ENCODE data around the gene CHSY3. TPM values are rescaled to one million over a fixed set of nuclear protein-coding genes. Genes with fewer than 3 reads are reported as not detected.
A peak's percentile ranks its signal among the peaks of the same experiment; 100 is the strongest.

CHSY3 gene
- total RNA-seq, 1 experiment from 2014 or later, result not detected

DNA sequence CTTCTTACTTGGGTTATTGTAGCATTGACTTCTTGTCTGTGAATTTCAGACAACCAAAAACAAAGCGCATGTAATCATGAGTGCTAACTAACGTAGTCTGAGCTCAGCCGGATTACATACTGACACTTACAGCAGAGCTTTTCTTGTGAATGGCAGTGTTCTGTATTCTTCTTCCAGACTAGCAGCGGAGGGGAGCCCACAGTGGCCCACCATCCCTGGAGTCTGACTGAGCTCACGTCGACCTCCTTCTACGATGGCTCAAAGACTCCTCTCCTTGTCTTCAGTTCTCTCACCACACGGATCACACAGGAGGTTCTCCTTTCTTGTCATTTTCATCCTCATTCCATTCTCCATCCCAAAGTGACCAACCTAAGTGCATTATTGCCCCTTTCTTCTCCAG, 211.4 kb downstream of the CHSY3 start:
- in situ Hi-C loops (cut with HindIII; ENCODE audit: low pct_unique_long_range_greater_than_20kb, low sequenced_read_pairs), result no loop called here
- no peak for DNase-seq (ENCODE audit: low read depth)

DNA sequence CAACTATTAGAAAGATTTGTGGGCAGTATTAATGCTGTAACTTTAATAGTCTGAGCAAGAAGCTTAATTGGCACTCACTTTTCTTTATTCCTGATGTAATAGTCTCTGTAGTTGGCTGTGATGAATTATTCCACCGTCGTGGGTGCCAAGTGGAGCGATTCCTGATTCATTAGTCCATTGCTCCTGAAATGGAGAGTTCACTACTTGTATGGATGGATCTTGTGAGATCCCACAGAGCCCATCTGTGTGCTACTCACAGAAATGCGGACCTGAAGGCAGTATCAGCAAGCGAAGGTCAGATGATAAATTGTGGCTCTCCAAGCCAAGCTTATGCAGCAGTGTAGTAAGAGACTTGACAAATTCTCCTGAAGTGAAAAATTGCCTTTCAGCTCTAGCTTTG, 212.2 kb downstream of the CHSY3 start:
- in situ Hi-C loops (cut with HindIII; ENCODE audit: low pct_unique_long_range_greater_than_20kb, low sequenced_read_pairs), result no loop called here
- DNase-seq (ENCODE audit: low read depth), result no peak

DNA sequence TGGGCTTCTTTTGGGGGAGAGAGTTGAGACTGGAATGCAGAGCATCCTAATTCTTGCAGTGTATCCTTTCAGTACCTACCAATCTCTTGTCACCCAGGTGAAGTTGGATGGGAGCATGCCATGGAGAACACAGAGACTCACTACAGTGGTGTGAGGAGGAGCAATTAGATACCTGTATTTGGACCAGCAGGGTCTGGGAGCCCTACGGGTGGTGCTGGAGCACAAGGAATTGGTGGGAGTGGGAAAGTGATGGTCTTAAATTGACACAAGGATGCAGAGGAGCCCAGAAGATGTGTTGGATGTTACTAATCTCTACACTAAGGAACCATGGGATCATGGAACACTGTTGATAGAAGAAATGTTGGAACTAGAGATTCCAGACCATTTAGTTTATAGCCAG, 212.7 kb downstream of the CHSY3 start:
- in situ Hi-C loops (cut with HindIII; ENCODE audit: low pct_unique_long_range_greater_than_20kb, low sequenced_read_pairs), result no loop called here
- DNase-seq (ENCODE audit: low read depth), result no peak

DNA sequence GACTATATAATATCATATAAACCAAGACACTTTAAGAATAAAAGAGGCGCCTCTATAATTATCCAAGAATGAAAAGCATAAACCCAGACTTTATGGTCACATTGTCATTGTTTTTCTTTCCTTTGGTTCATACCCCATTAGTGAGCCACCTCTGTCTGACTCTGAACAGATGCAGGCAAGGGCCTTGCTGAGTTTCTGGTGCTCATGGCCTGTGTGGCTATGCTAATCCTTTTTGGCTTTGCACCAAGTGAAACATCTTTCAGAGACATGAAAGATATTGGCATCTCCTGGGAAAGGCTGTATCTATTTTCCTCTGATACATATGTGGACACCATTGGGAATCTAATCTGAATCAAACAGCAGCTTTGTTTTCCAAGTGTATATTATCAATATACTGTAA, 222.5 kb downstream of the CHSY3 start:
- no peak for DNase-seq (ENCODE audit: low read depth)
- in situ Hi-C loops (cut with HindIII; ENCODE audit: low pct_unique_long_range_greater_than_20kb, low sequenced_read_pairs), result no loop called here

DNA sequence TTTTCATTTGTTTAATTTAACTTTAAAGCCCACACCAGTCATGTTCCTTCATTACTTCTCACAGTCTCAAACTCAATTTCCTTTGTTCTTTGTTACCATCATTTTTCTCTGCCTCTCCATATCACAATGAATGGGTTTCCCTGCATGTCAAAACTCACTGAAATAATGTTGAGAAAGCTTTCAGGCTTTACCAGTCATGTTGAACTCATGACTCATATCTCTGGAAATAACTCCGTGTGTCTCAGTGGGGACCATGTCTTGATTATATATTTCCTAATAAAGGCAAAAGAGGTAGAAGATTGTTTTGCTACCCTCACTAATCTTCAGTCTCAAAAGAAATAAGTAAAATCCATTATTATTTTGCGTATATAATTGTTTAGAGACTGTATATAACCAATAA, 231.2 kb downstream of the CHSY3 start:
- DNase-seq (ENCODE audit: low read depth), result peak; percentile 3
- in situ Hi-C loops (cut with HindIII; ENCODE audit: low pct_unique_long_range_greater_than_20kb, low sequenced_read_pairs), result no loop called here

DNA sequence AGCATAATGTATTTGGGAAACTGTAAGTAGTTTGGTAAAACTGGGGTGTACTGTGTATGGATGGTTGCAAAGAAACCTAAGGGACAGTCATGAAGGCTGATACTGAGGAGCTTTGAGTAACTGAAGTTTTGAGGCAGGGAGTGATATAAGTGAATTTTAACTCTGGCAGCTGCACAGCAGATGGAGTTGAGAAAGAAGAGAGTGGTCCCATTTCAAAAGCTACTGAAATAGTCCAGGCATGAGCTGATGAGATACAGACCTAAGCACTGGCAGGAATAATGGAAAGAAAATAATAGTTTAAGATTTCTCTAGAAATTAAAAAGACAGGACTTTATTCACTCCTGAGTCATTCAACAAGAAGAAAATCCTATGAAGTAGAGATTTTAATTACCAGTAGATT, 232.0 kb downstream of the CHSY3 start:
- in situ Hi-C loops (cut with HindIII; ENCODE audit: low pct_unique_long_range_greater_than_20kb, low sequenced_read_pairs), result no loop called here
- no peak for DNase-seq (ENCODE audit: low read depth)

DNA sequence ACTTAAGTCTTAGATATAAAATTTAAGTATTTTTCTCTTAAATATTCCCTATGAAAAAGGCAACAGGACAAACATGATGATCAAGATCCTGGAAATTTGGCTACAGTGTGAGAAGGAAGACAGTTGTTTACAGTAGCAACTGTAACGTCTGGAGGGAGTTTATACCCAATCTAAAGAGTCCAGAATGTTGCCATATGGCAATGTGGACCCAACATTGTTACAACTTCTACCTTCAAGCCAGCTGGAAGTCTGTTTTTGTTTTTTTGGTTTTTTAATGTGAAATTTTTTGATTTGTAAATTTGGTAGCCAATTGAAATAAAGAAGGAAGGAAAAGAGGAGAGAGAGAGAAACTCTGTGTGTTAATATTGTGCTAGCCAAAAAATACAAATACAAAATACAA, 233.4 kb downstream of the CHSY3 start:
- no peak for DNase-seq (ENCODE audit: low read depth)
- in situ Hi-C loops (cut with HindIII; ENCODE audit: low pct_unique_long_range_greater_than_20kb, low sequenced_read_pairs), result no loop called here

DNA sequence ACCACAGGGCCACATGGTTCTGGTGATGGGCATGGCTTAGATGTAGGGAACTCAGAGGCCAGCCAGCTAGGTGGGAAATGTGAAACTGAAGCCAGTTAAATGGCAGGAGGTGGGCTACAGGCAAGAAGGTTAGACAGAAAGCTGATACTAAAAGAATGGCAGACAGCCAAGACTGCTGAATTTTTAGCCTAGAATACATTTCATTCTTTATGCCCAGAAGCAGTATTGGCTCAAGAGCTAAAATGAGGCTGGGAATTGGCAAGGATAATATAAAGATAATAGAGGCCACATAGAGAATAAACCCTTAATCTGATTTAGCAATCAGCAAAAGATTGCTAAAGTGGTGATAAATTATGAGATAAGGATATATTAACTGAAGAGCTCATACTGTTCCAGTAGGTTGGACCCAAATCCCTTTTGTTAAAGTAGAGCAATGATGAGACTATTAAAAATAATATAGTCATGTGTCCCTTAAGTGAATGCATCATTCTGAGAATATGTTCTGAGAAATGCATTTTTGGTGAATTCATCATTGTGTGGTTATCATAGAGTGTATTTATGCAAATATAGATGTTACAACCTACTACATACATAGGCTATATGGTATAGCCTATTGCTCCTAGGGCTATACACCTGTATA, 234.3 kb downstream of the CHSY3 start:
- in situ Hi-C loops (cut with HindIII; ENCODE audit: low pct_unique_long_range_greater_than_20kb, low sequenced_read_pairs), result no loop called here
- DNase-seq (ENCODE audit: low read depth), result no peak

DNA sequence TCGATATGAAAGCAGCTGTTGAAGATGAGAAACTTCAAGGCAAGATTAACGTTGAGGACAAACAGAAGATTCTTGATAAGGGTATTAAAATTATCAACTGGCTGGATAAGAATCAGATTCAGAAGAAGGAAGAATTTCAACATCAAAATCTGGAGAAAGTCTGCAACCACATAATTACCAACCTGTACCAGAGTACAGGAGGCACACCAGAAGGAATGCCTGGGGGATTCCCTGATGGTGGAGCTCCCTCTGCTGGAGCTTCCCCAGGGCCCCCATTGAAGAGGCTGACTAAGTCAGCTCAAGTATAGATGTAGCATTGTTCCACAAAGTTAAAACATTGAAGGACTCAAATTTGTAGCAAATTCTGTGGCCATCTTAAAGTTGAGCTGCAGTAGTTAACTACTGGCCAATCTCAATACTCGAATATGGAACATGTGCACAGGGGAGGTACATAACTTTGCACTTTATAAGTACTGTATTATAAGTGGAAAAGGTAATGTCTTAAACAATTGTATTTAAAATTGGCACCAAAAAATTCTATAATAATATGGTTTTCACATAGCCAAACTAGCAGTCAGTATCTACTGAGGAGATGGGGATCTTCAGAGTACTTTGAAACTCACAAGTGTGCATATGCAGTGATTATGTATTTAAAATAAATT, 237.5 kb downstream of the CHSY3 start:
- in situ Hi-C loops (cut with HindIII; ENCODE audit: low pct_unique_long_range_greater_than_20kb, low sequenced_read_pairs), result no loop called here
- DNase-seq (ENCODE audit: low read depth), result peak; percentile 2

DNA sequence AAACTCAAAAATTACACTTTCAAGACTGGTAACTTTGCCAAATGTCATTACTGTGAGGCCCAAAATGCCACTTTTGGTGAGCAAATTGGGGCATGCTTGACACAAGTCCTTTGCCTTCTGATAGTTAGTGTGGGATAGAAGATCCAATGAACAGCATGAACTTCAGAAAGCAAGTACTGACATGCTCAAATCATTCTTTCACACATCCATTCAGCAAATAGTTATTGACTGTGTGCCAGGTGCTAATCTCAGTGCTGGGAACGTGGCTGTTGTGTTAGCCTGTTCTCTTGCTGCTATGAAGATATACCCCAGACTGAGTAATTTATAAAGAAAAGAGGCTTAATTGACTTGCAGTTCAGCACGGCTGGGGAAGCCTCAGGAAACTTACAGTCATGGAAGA, 247.0 kb downstream of the CHSY3 start:
- in situ Hi-C loops (cut with HindIII; ENCODE audit: low pct_unique_long_range_greater_than_20kb, low sequenced_read_pairs), result no loop called here
- DNase-seq (ENCODE audit: low read depth), result no peak

DNA sequence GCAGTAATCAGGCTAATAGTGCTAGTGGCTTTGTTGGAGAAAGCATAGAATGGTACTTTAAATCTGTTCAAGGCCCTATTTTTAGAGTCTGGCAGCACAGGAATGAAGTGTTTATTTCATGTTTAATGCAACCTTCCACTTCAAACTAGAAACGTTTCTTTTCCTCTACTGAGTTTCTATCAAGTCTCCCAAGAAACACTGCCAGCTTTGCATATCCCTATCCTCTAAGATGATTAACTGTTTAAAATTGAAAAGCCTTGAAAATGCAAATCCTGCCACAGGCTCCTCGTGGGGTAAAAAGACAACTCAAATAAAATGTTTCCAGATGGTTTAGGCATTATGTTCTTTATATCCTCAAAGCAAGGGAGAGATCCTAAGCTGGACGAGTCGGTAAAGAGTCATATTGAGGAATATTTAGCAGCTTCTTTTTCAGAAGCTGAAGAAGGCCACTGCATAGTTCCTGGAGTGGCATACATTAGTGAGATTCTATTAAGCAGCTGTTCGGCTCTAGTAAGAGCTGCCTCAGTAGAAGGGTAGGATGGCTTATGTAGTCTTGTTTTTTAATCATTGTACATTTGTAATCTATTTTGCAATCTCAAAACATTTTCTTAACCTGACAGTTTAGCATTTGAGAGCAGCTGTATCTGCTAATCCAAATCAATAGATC, 251.2 kb downstream of the CHSY3 start:
- DNase-seq (ENCODE audit: low read depth), result no peak
- in situ Hi-C loops (cut with HindIII; ENCODE audit: low pct_unique_long_range_greater_than_20kb, low sequenced_read_pairs), result no loop called here

DNA sequence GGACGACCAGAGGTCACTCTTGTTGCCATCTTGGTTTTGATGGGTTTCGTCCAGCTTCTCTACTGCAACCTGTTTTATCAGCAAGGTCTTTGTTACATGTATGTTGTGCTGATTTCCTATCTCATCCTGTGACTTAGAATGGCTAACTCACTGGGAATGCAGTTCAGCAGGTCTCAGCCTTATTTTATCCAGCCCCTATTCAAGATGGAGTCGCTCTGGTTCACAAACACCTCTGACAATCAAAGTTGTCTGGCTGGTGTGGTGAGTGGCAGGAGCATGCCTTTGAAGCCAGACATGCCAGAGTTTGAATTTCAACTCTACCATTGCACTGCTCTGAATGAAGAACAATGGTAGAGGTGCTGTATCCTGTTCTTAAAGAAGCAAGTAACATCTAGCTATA, 253.8 kb downstream of the CHSY3 start:
- DNase-seq (ENCODE audit: low read depth), result no peak
- in situ Hi-C loops (cut with HindIII; ENCODE audit: low pct_unique_long_range_greater_than_20kb, low sequenced_read_pairs), result no loop called here

DNA sequence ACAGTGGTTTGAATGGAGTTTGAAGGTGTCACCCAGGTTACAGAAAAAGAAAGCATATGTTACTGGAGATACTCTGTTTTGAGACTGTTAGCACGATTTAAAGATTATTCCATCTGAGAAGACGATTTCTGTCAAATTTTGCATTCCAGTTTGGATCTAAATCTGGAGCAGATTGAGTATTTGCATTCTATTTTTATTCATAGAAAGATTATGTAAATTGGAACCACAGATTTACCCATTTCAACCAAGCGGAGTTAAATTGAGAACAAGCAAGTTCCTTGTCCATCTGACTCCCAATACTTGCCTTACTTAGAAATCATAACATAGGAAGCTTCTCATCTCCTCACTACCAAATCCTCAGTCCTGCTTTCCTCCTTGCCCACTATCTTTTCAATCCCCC, 255.7 kb downstream of the CHSY3 start:
- in situ Hi-C loops (cut with HindIII; ENCODE audit: low pct_unique_long_range_greater_than_20kb, low sequenced_read_pairs), result no loop called here
- no peak for DNase-seq (ENCODE audit: low read depth)

DNA sequence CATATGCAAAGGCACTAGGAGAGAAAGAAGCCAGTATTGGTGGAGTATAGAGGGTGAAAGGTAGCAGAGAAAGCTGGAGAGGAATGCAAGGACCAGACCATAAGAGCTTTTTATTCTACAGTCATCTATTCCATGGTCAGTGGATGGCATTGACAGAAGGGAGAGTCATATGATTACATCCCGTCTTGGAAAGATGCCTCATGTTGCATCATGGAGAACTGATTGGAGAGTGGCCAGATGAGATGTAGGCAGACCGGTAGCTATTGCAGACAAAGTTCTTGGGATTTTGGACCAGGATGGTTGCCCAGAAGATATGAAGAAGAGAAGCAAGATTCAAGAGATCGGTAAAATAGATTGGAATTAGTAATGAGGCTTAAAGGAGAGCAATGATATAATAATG, 260.7 kb downstream of the CHSY3 start:
- in situ Hi-C loops (cut with HindIII; ENCODE audit: low pct_unique_long_range_greater_than_20kb, low sequenced_read_pairs), result no loop called here
- no peak for DNase-seq (ENCODE audit: low read depth)

DNA sequence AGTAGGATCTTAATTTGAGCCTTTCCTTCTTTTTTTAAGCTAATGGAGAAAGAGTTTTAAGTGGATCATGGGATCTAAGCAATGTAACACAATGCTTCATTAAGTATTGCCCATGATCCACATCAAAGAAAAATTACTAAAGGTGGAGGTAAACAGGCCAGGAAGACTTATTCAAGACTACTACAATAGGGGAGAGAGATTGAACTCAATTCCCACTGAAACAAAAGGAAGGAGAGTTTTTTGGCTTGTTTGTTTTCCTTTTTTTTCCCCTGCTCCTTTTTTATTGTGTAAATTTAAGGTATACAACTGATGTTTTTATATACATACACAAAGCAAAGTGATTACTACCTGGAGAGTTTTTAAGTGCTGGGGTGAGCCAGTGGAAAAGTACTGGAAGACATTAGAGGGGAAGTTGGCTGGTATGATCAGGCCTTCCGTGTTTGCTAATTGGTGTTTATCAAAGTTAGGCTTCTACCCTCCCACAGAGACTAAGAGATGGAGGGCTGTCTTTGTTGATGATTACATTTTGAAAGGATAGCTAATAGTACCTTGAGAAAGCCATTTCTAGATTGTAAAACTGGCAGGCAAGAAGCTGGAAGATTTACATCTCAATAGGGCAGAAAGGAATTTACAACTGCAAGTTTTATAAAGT, 262.7 kb downstream of the CHSY3 start:
- no peak for DNase-seq (ENCODE audit: low read depth)
- in situ Hi-C loops (cut with HindIII; ENCODE audit: low pct_unique_long_range_greater_than_20kb, low sequenced_read_pairs), result no loop called here

DNA sequence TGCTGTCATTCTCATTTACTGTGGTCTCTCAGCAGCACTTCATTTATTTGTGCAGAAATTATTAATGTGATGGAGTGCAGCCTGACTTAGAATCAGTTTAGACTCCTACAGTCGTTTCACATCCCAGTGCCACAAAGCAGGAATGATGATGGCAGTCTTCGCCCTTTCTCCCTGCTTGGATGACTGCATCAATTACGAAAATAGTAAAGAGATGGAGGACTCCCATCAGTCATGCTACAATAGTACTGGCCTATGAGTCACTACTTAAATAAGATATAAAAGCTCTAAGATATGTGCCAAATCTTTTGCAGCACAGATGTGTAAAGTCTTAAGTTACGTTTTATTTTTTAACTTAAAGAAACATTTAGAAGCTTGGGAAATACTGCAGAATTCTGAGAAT, 263.9 kb downstream of the CHSY3 start:
- DNase-seq (ENCODE audit: low read depth), result peak; percentile 37
- in situ Hi-C loops (cut with HindIII; ENCODE audit: low pct_unique_long_range_greater_than_20kb, low sequenced_read_pairs), result no loop called here

DNA sequence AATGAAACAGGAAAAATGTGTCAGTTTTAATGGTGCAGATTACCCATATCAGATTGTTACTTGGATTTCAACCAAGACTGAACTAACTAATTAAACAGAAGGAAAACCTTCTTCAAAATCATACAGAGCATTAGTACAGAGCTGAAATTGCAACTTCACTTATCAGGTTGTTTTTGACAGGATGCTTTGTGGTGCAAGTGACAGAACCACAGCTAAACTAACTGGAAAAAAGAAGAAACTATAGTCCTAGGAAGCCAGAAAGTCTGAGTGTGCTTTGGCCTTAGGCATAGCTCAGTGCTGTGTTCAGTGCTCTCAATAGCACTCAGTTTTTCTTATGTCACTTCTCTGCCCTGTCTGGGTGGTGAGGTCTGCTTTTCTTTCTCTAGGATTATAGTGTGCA, 267.4 kb downstream of the CHSY3 start:
- in situ Hi-C loops (cut with HindIII; ENCODE audit: low pct_unique_long_range_greater_than_20kb, low sequenced_read_pairs), result no loop called here

DNA sequence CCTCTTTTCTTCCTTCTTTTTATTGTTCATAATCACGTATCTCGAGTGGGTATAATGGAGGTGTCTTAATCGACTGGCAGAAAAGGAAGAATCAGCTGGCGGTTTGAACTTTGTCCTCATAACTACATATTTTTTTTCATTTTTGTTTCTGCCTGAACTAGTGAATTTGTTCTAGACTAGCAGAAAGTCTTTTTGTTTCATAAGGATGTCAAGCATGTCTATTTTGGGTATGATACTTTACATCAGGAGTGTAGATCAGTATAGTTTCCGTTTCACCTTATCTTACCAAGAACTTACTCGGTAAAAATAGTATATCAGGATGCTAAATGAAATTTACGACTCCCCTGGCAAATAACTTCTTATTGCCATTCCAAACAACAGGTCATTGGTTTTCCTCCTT, 278.9 kb downstream of the CHSY3 start:
- in situ Hi-C loops (cut with HindIII; ENCODE audit: low pct_unique_long_range_greater_than_20kb, low sequenced_read_pairs), result no loop called here
- DNase-seq (ENCODE audit: low read depth), result no peak

More for the DNA sequence above, 267.4 kb downstream of the CHSY3 start:
- DNase-seq (ENCODE audit: low read depth), result no peak

DNA sequence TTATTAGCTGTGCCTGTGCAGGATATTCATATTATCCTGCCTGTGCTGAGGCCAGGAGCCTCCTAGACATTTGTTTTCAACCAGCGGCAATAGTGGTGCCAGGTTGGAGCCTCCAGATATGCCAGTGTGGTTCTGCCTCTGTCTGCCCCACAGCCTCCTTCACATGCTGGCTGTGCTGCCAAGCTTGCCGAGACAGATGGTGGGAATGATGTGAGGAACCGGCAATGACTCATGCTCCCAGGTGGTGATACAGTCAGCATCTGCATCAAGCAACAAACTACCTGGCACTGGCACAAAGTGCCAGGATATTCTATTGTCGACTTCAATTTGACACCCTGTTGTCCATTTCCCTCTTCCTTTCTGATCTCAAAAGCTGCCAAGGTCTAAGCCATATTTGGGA, 285.7 kb downstream of the CHSY3 start:
- DNase-seq (ENCODE audit: low read depth), result no peak
- in situ Hi-C loops (cut with HindIII; ENCODE audit: low pct_unique_long_range_greater_than_20kb, low sequenced_read_pairs), result no loop called here

Data from Caki2 (cell line).